Endothelial cell of umbilical vein (primary cell): ENCODE data around the gene BGN. TPM values are rescaled to one million over a fixed set of nuclear protein-coding genes. Genes with fewer than 3 reads are reported as not detected.

Source experiments
- BruUV-seq: library from RNA; stranded (reverse); fragments of 400-500 nt; replicated peaks from 2 replicates; lab custom pipeline; 2021; lab: Mats Ljungman, UMichigan
- CTCF ChIA-PET: fragments of 300-600, 350-600 bp; sonication (Branson Sonifier 250); formaldehyde crosslinking; loops from one replicate; lab custom pipeline; 2021; ENCODE audit warnings: antibody characterized with exemption, inconsistent platforms; lab: Charles Lee
- POLR2A ChIA-PET: fragments of 300-600, 350-600 bp; sonication (Branson Sonifier 250); formaldehyde crosslinking; loops from one replicate; lab custom pipeline; 2021; ENCODE audit warnings: antibody characterized with exemption, inconsistent platforms; lab: Charles Lee
- DNase-seq: peaks from one replicate; pipeline ENCODE4 v3.0.0-alpha.2; 2011; ENCODE audit warnings: low read depth, low spot score
- FAIRE-seq: peaks from 2 replicates; lab custom pipeline; 2011; peaks lifted over from hg19 to GRCh38; lab: Jason Lieb, UNC
- H2AFZ ChIP-seq: 2 replicates; pipeline ENCODE4 v1.6.0; 2012; ENCODE audit warnings: low read depth, low read length, control low read depth, inconsistent platforms
- H3K27ac ChIP-seq: 2 replicates; pipeline ENCODE4 v1.5.1; 2011; ENCODE audit warnings: low read depth, mild to moderate bottlenecking, control low read depth, low read length, moderate library complexity; ENCODE audit not compliant: insufficient read depth
- H3K27me3 ChIP-seq, 2 experiments: 2 replicates each; pipeline versions ENCODE4 v1.6.0 to v1.6.1; 2011; ENCODE audit warnings: low read length in 2 of 2, mixed read lengths in 1 of 2; ENCODE audit not compliant: control insufficient read depth in 2 of 2, insufficient read depth in 2 of 2
- H3K36me3 ChIP-seq, 2 experiments: 2 replicates in 1 of 2; 3 replicates in 1 of 2; pipeline ENCODE4 v1.5.1; 2011; ENCODE audit warnings: low read length in 2 of 2, mild to moderate bottlenecking in 1 of 2, moderate library complexity in 1 of 2; ENCODE audit not compliant: control insufficient read depth in 2 of 2, insufficient read depth in 2 of 2; ENCODE audit errors: extremely low read depth in 1 of 2
- H3K4me1 ChIP-seq: 3 replicates; pipeline ENCODE4 v1.5.1; 2011; ENCODE audit warnings: mild to moderate bottlenecking, low read length; ENCODE audit not compliant: control insufficient read depth, insufficient read depth; ENCODE audit errors: extremely low read depth
- H3K4me2 ChIP-seq: 2 replicates; pipeline ENCODE4 v1.6.1; 2011; ENCODE audit warnings: low read length, control low read depth, mixed read lengths; ENCODE audit not compliant: insufficient read depth
- H3K4me3 ChIP-seq, 3 experiments: fragments of 200-600 bp in 1 of 3; sonication (generic), shearing (Covaris generic) in 1 of 3; replicated peaks in 1 of 3; 2 replicates each; pipeline ENCODE4 v1.5.1; 2011 to 2016; ENCODE audit warnings: control low read depth in 3 of 3, low read length in 3 of 3, mild to moderate bottlenecking in 2 of 3, inconsistent platforms in 1 of 3, low read depth in 1 of 3, moderate library complexity in 1 of 3; ENCODE audit not compliant: insufficient read depth in 1 of 3
- H3K79me2 ChIP-seq: 2 replicates; pipeline ENCODE4 v1.6.0; 2012; ENCODE audit warnings: low read length, inconsistent platforms; ENCODE audit not compliant: control insufficient read depth, insufficient read depth
- H3K9ac ChIP-seq: replicated peaks from 2 replicates; pipeline ENCODE3; 2011; ENCODE audit warnings: low read length, control low read depth; ENCODE audit not compliant: insufficient read depth; ENCODE audit errors: extremely low read depth
- H3K9me1 ChIP-seq: replicated peaks from 3 replicates; pipeline ENCODE4 v1.6.0; 2011; ENCODE audit warnings: mild to moderate bottlenecking, low read length; ENCODE audit not compliant: control insufficient read depth, insufficient read depth; ENCODE audit errors: extremely low read depth
- H3K9me3 ChIP-seq: replicated peaks from 2 replicates; pipeline ENCODE4 v1.5.1; 2012; ENCODE audit warnings: low read length, inconsistent platforms; ENCODE audit not compliant: control insufficient read depth, insufficient read depth
- H4K20me1 ChIP-seq: replicated peaks from 2 replicates; pipeline ENCODE3; 2011; ENCODE audit warnings: mild to moderate bottlenecking, low read length; ENCODE audit not compliant: control insufficient read depth, insufficient read depth; ENCODE audit errors: extremely low read depth
- CTCF ChIP-seq, 2 donors: IDR thresholded peaks; 1 replicate in 1 of 2; 2 replicates in 1 of 2; pipeline ENCODE4 v1.5.1; 2011; ENCODE audit warnings: low read length in 2 of 2, mild to moderate bottlenecking in 2 of 2, moderate library complexity in 2 of 2, control low read depth in 1 of 2, inconsistent platforms in 1 of 2, low read depth in 1 of 2; ENCODE audit not compliant: insufficient read depth in 1 of 2; ENCODE audit errors: extremely low read depth in 1 of 2
- EZH2 ChIP-seq: IDR thresholded peaks from 2 replicates; pipeline ENCODE4 v1.6.1; 2012; ENCODE audit warnings: borderline replicate concordance, low read depth, mild to moderate bottlenecking, moderate library complexity, low read length, inconsistent platforms; ENCODE audit not compliant: severe bottlenecking
- FOS ChIP-seq: IDR thresholded peaks from 2 replicates; pipeline ENCODE4 v1.6.1; 2011; ENCODE audit warnings: mild to moderate bottlenecking, low read length, moderate library complexity, borderline replicate concordance; ENCODE audit not compliant: insufficient read depth
- GATA2 ChIP-seq: IDR thresholded peaks from 2 replicates; pipeline ENCODE4 v1.7.0; 2011; ENCODE audit warnings: low read depth, mild to moderate bottlenecking, moderate library complexity, mixed read lengths, low read length; ENCODE audit not compliant: insufficient read length, insufficient read depth
- JUN ChIP-seq: IDR thresholded peaks from 2 replicates; pipeline ENCODE4 v1.6.1; 2011; ENCODE audit warnings: borderline replicate concordance, low read depth; ENCODE audit not compliant: insufficient read length, insufficient read depth
- MAX ChIP-seq: IDR thresholded peaks from 2 replicates; pipeline ENCODE4 v1.6.1; 2011; ENCODE audit not compliant: insufficient read depth, insufficient read length
- MYC ChIP-seq: IDR thresholded peaks from one replicate; pipeline ENCODE4 v1.6.1; 2011; ENCODE audit warnings: mild to moderate bottlenecking, low read depth, low read length
- POLR2A ChIP-seq: IDR thresholded peaks from 2 replicates; pipeline ENCODE4 v1.6.1; 2012; ENCODE audit warnings: low read depth, mild to moderate bottlenecking, control low read depth, low read length
- POLR2AphosphoS5 ChIP-seq: IDR thresholded peaks from 2 replicates; pipeline ENCODE4 v1.6.1; 2012; ENCODE audit warnings: low read depth, mild to moderate bottlenecking, control low read depth, low read length, moderate library complexity; ENCODE audit not compliant: insufficient read depth
- dilution Hi-C: fragments of 300-500 bp; cut with MboI; formaldehyde crosslinking; loops from one replicate; pipeline ENCODE4 v1.15.0; 2019; ENCODE audit warnings: low sequenced_read_pairs; ENCODE audit not compliant: extremely low pct_ligation_motif_present
- intact Hi-C: fragments of 100-400 bp; cut with micrococcal nuclease; formaldehyde crosslinking; loops from one replicate; pipeline ENCODE4 v1.10.0; 2022
- polyA plus RNA-seq, 4 experiments: library from polyadenylated mRNA; depleted of rRNA in 3 of 4; stranded (reverse) in 3 of 4; unstranded in 1 of 4; fragments of >200 nt; gene quantifications; 2 replicates each; pipeline versions ENCODE4 v1.2.1 to v1.2.3, GENCODE V29; 2011 to 2012; ENCODE audit warnings: missing spikeins in 1 of 4
- total RNA-seq: library from RNA; stranded (reverse); gene quantifications from 2 replicates; pipeline ENCODE4 v1.2.3, GENCODE V29; 2021

BGN gene
- total and polyA plus RNA-seq, 2 donors (not counting 3 experiments of a cell fraction or from before 2014, with no cell fraction given) = 479 to 879 TPM

- Histone ChIP-seq H3K4me2 (no peak overlapping the region), H3K4me1 (peaks cover 32% of the 10 kb centered on the region), H3K36me3 (no peaks in the 10 kb centered on the region), H4K20me1 (no peaks in the 10 kb centered on the region), H3K9me3 (no peaks in the 10 kb centered on the region), H3K9ac (no peak overlapping the region), H3K79me2 (peaks cover 4% of the 10 kb centered on the region), H3K27me3 (no peaks in the 10 kb centered on the region), H3K9me1 (no peaks in the 10 kb centered on the region), H2AFZ (no peak overlapping the region), H3K4me3 (no peak overlapping the region), H3K27ac (no peak overlapping the region)
- POLR2A ChIA-PET = interaction anchor here (1.7 kb wide), 1 partner anchor 21 kb away, joined by 7 read pairs; the partner anchor contains the start of gene BGN
- CTCF ChIA-PET = interaction anchor here (0.7 to 6.8 kb wide), 3 partner anchors 12 to 35 kb away, joined by 3 to 189 read pairs (median 146); partner anchors contain the start of gene BGN
- no TSS peak for BruUV-seq
- dilution Hi-C loops (no loop called here), intact Hi-C loops (no loop called here)
- DNase-seq (no peak), FAIRE-seq (no peak)
- TF ChIP-seq MAX (no peak), POLR2AphosphoS5 (no peak), JUN (no peak), MYC (no peak), EZH2 (no peak), FOS (no peak), POLR2A (no peak), CTCF (IDR thresholded peaks at IDR 0.05; ENCODE audit: extremely low read depth in 1 of 2, insufficient read depth in 1 of 2, low read depth in 1 of 2, low read length in 2 of 2) (no peak), GATA2 (no peak)
Measured at GRCh38 chrX:153473126-153473525, 21.7 kb upstream of the BGN start.
